HL-60 (cell line): ENCODE results near the gene RGS7. TPM values are rescaled to one million over a fixed set of nuclear protein-coding genes. Genes with fewer than 3 reads are reported as not detected.

Experiments
- DNase-seq, 2 experiments: peaks; one replicate each; pipeline ENCODE4 v3.0.0-alpha.2; 2010 to 2020; ENCODE audit warnings: low read depth in 1 of 2, low spot score in 1 of 2
- H3K27ac ChIP-seq: fragments of 250-450 bp; sonication (Bioruptor Pico); replicated peaks from 2 replicates; pipeline ENCODE4 v1.5.1; 2020; ENCODE audit warnings: mild to moderate bottlenecking, moderate library complexity
- H3K27me3 ChIP-seq: fragments of 250-450 bp; sonication (Bioruptor Pico); 2 replicates; pipeline ENCODE4 v1.5.1; 2021; ENCODE audit warnings: mild to moderate bottlenecking, moderate library complexity; ENCODE audit not compliant: insufficient read depth, poor library complexity, severe bottlenecking
- H3K4me3 ChIP-seq: replicated peaks from 2 replicates; pipeline ENCODE4 v1.5.1; 2011; ENCODE audit warnings: mild to moderate bottlenecking, control low read depth, low read length; ENCODE audit not compliant: insufficient read depth
- SPI1 ChIP-seq: IDR thresholded peaks from 2 replicates; pipeline ENCODE4 v1.6.1; 2012; ENCODE audit warnings: low read depth, mild to moderate bottlenecking, borderline replicate concordance
- microRNA-seq: library from miRNA; unstranded; fragments of <30 nt; microRNA quantifications from one replicate; pipeline ENCODE4, GENCODE V29; 2018
- TF ChIP-seq, protein P1 (sequence below): IDR thresholded peaks from one replicate; pipeline ENCODE4 v1.5.1; 2011; ENCODE audit warnings: low read length, control low read depth, inconsistent platforms; ENCODE audit not compliant: insufficient read depth

The RGS7 gene

DNA sequence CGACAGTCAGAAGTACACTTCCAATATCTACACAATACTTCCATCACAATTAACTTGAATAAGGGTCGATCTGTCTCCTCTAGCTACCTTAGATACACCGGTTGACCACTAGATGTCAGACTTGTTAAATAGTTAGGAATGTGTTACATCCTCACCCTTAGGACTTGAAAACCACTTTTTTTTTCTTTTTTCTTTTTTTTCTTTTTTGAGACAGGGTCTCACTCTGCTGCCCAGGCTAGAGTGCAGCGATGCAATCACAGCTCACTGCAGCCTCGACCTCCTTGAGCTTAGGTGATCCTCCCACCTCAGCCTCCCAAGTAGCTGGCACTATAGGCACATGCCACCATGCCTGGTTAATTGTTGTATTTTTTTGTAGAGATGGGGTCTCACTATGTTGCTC lies 624.6 kb downstream of the RGS7 start:
- Histone ChIP-seq H3K27me3 (no peaks in the 10 kb centered on the region), H3K27ac (no peak overlapping the region), H3K4me3 (no peak overlapping the region)
- DNase-seq: no peak
- TF ChIP-seq, protein P1, sequence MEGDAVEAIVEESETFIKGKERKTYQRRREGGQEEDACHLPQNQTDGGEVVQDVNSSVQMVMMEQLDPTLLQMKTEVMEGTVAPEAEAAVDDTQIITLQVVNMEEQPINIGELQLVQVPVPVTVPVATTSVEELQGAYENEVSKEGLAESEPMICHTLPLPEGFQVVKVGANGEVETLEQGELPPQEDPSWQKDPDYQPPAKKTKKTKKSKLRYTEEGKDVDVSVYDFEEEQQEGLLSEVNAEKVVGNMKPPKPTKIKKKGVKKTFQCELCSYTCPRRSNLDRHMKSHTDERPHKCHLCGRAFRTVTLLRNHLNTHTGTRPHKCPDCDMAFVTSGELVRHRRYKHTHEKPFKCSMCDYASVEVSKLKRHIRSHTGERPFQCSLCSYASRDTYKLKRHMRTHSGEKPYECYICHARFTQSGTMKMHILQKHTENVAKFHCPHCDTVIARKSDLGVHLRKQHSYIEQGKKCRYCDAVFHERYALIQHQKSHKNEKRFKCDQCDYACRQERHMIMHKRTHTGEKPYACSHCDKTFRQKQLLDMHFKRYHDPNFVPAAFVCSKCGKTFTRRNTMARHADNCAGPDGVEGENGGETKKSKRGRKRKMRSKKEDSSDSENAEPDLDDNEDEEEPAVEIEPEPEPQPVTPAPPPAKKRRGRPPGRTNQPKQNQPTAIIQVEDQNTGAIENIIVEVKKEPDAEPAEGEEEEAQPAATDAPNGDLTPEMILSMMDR: peak; percentile 53
- TF ChIP-seq SPI1: no peak

Small RNA genes lying within 50 kb of the gene (microRNA-seq; reads per million reads assigned to microRNA genes)
- not detected for gene MIR3123
